ENCODE measurements around the gene VMAC. TPM values are rescaled to one million over a fixed set of nuclear protein-coding genes. Genes with fewer than 3 reads are reported as not detected.
A peak's percentile ranks its signal among the peaks of the same experiment; 100 is the strongest.

Gene VMAC
- total RNA-seq, 4 donors from 2014 or later, result 10.2 to 15.2 (median 10.8) TPM

GRCh38 chr19:5923356-5923755 is 18.7 kb downstream of the VMAC start:
- DNase-seq (ENCODE audit: low spot score in 2 of 2), result no peak
- TF ChIP-seq POLR2A (IDR thresholded peaks at IDR 0.05) (no peak), CTCF (IDR thresholded peaks at IDR 0.05) (no peak)
- intact Hi-C loops (cut with DNase I; ENCODE audit: low total_unique reads), result no loop called here
- no peak overlapping the region for H3K4me3 ChIP-seq (ENCODE audit: low read depth, poor library complexity, severe bottlenecking)
- 92 to 93% methylated on average over 9 to 16 of the region's 16 CpGs for WGBS, 2 donors

- no peak overlapping the region for H3K4me3 ChIP-seq (ENCODE audit: low read depth, poor library complexity, severe bottlenecking)
- intact Hi-C loops (cut with DNase I; ENCODE audit: low total_unique reads), result no loop called here
- TF ChIP-seq POLR2A (IDR thresholded peaks at IDR 0.05), result no peak
- no peak for TF ChIP-seq CTCF (IDR thresholded peaks at IDR 0.05)
- no peak for DNase-seq (ENCODE audit: low spot score in 2 of 2)
- 76 to 78% methylated on average over 18 of the region's 18 CpGs for WGBS, 2 donors
Measured at GRCh38 chr19:5925830-5926427, 21.3 kb downstream of the VMAC start.

GRCh38 chr19:5926641-5927440 is 22.2 kb downstream of the VMAC start:
- TF ChIP-seq CTCF (IDR thresholded peaks at IDR 0.05) (no peak), POLR2A (IDR thresholded peaks at IDR 0.05) (no peak)
- 55 to 61% methylated on average over 14 of the region's 14 CpGs for WGBS, 2 donors
- H3K4me3 ChIP-seq (ENCODE audit: low read depth, poor library complexity, severe bottlenecking), result no peak overlapping the region
- intact Hi-C loops (cut with DNase I; ENCODE audit: low total_unique reads), result no loop called here
- DNase-seq (ENCODE audit: low spot score in 2 of 2), result peak in 1 of 2 donors; percentile 72

- WGBS, 2 donors, result 72% methylated on average over 8 of the region's 8 CpGs
- intact Hi-C loops (cut with DNase I; ENCODE audit: low total_unique reads), result no loop called here
- no peak for TF ChIP-seq CTCF (IDR thresholded peaks at IDR 0.05)
- TF ChIP-seq POLR2A (IDR thresholded peaks at IDR 0.05), result no peak
Measured at GRCh38 chr19:5927441-5927821, 22.8 kb downstream of the VMAC start.

GRCh38 chr19:5929179-5929578 is 24.5 kb downstream of the VMAC start:
- intact Hi-C loops (cut with DNase I; ENCODE audit: low total_unique reads), result no loop called here
- H3K4me3 ChIP-seq (ENCODE audit: low read depth, poor library complexity, severe bottlenecking), result no peak overlapping the region
- WGBS, 2 donors, result 88 to 92% methylated on average over 13 of the region's 13 CpGs
- TF ChIP-seq POLR2A (IDR thresholded peaks at IDR 0.05) (no peak), CTCF (IDR thresholded peaks at IDR 0.05) (no peak)
- DNase-seq (ENCODE audit: low spot score in 2 of 2), result no peak

More at GRCh38 chr19:5927441-5927821, 22.8 kb downstream of the VMAC start:
- DNase-seq (ENCODE audit: low spot score in 2 of 2), result no peak
- no peak overlapping the region for H3K4me3 ChIP-seq (ENCODE audit: low read depth, poor library complexity, severe bottlenecking)

All from lower leg skin (tissue), 4 donors.